Activated naive CD4-positive, alpha-beta T cell treated with anti-CD3 and anti-CD28 coated beads, Interleukin-2, amount 50 U/mL, for 72 hours (primary cell): ENCODE data around the gene SOX5. TPM values are rescaled to one million over a fixed set of nuclear protein-coding genes. Genes with fewer than 3 reads are reported as not detected.
"Not testable (repeated sequence)": the region's sequence is repeated elsewhere in the genome, so short reads cannot be mapped to it uniquely, and the experiment has no call there.

Source experiments
- ATAC-seq, 2 donors: fragments of 150-1000 bp; cut with Tn5 transposase; 2 replicates each; pipeline ENCODE4 v1.10.0; 2021; ENCODE audit warnings: mild to moderate bottlenecking in 2 of 2, moderate library complexity in 2 of 2
- DNase-seq, 2 donors: peaks; one replicate each; pipeline ENCODE4 v3.0.0; 2021 to 2022; ENCODE audit warnings: low spot score in 2 of 2
- H3K27ac Mint-ChIP-seq, 2 donors: one replicate each; pipeline ENCODE4 v1.8.0; 2022; ENCODE audit warnings: mild to moderate bottlenecking in 2 of 2, mixed read lengths in 2 of 2
- H3K36me3 Mint-ChIP-seq, 2 donors: one replicate each; pipeline ENCODE4 v1.8.0; 2022; ENCODE audit warnings: mixed read lengths in 2 of 2
- H3K9me3 Mint-ChIP-seq, 2 donors: one replicate each; pipeline ENCODE4 v1.8.0; 2022; ENCODE audit warnings: mixed read lengths in 2 of 2
- total RNA-seq, 2 donors: library from RNA; stranded (reverse); gene quantifications; one replicate each; pipeline ENCODE4 v1.2.3, GENCODE V29; 2022

SOX5 gene
- total RNA-seq, 2 donors from 2014 or later, result 1.1 TPM; not detected in 1

GRCh38 chr12:23753628-23754365 is 195.7 kb downstream of the SOX5 start:
- Mint-ChIP-seq H3K36me3 (no peaks in the 10 kb centered on the region), H3K27ac (no peak overlapping the region), H3K9me3 (no peaks in the 10 kb centered on the region)
- DNase-seq, result no peak
- no peak for ATAC-seq

GRCh38 chr12:23752245-23752644 is 197.2 kb downstream of the SOX5 start:
- no peak overlapping the region for H3K27ac Mint-ChIP-seq
- no peak for DNase-seq

GRCh38 chr12:23751641-23752040 is 197.8 kb downstream of the SOX5 start:
- Mint-ChIP-seq H3K27ac (no peak overlapping the region), H3K9me3 (peaks cover 9 to 10% of the 10 kb centered on the region in 2 donors), H3K36me3 (no peaks in the 10 kb centered on the region)
- ATAC-seq (no peak), DNase-seq (no peak)

More at GRCh38 chr12:23752245-23752644, 197.2 kb downstream of the SOX5 start:
- H3K36me3 Mint-ChIP-seq, result no peaks in the 10 kb centered on the region
- H3K9me3 Mint-ChIP-seq, result peaks cover 3 to 4% of the 10 kb centered on the region in 2 donors
- ATAC-seq, result no peak

GRCh38 chr12:23750923-23751322 is 198.5 kb downstream of the SOX5 start:
- Mint-ChIP-seq H3K36me3 (no peaks in the 10 kb centered on the region), H3K9me3 (peaks cover 9 to 12% of the 10 kb centered on the region in 2 donors), H3K27ac (no peak overlapping the region)
- no peak for ATAC-seq
- DNase-seq, result no peak

- no peak overlapping the region for H3K27ac Mint-ChIP-seq
- ATAC-seq, result no peak
- H3K36me3 Mint-ChIP-seq, result no peaks in the 10 kb centered on the region
- no peak for DNase-seq
- H3K9me3 Mint-ChIP-seq, result peaks cover 24% of the 10 kb centered on the region in 2 donors
Measured at GRCh38 chr12:23744696-23745095, 204.8 kb downstream of the SOX5 start.

- DNase-seq (no peak), ATAC-seq (no peak)
- Mint-ChIP-seq H3K27ac (no peak overlapping the region), H3K9me3 (peaks cover 22 to 24% of the 10 kb centered on the region in 2 donors), H3K36me3 (no peaks in the 10 kb centered on the region)
Measured at GRCh38 chr12:23742574-23742973, 206.9 kb downstream of the SOX5 start.

- Mint-ChIP-seq H3K9me3 (peaks cover 6 to 9% of the 10 kb centered on the region in 2 donors), H3K27ac (no peak overlapping the region), H3K36me3 (no peaks in the 10 kb centered on the region)
- ATAC-seq, result no peak
- no peak for DNase-seq
Measured at GRCh38 chr12:23731493-23731892, 218.0 kb downstream of the SOX5 start.

- no peak for ATAC-seq
- DNase-seq, result no peak
- H3K27ac Mint-ChIP-seq, result no peak overlapping the region
- peaks cover 6 to 9% of the 10 kb centered on the region in 2 donors for H3K9me3 Mint-ChIP-seq
- H3K36me3 Mint-ChIP-seq, result no peaks in the 10 kb centered on the region
Measured at GRCh38 chr12:23731035-23731434, 218.4 kb downstream of the SOX5 start.

GRCh38 chr12:23729359-23729758 is 220.1 kb downstream of the SOX5 start:
- Mint-ChIP-seq H3K36me3 (no peaks in the 10 kb centered on the region), H3K9me3 (peaks cover 6 to 9% of the 10 kb centered on the region in 2 donors), H3K27ac (no peak overlapping the region)
- ATAC-seq (no peak), DNase-seq (no peak)

- peaks cover 9 to 10% of the 10 kb centered on the region in 2 donors for H3K9me3 Mint-ChIP-seq
- H3K27ac Mint-ChIP-seq, result no peak overlapping the region
- ATAC-seq (no peak), DNase-seq (no peak)
- no peaks in the 10 kb centered on the region for H3K36me3 Mint-ChIP-seq
Measured at GRCh38 chr12:23726646-23727045, 222.8 kb downstream of the SOX5 start.

- H3K9me3 Mint-ChIP-seq, result peaks cover 9 to 10% of the 10 kb centered on the region in 2 donors
- H3K27ac Mint-ChIP-seq, result no peak overlapping the region
- no peak for DNase-seq
- no peak for ATAC-seq
- H3K36me3 Mint-ChIP-seq, result no peaks in the 10 kb centered on the region
Measured at GRCh38 chr12:23722655-23723054, 226.8 kb downstream of the SOX5 start.

GRCh38 chr12:23721268-23721667 is 228.2 kb downstream of the SOX5 start:
- H3K9me3 Mint-ChIP-seq, result peaks cover 9 to 10% of the 10 kb centered on the region in 2 donors
- ATAC-seq, result no peak
- no peaks in the 10 kb centered on the region for H3K36me3 Mint-ChIP-seq

GRCh38 chr12:23719493-23719892 is 230.0 kb downstream of the SOX5 start:
- no peaks in the 10 kb centered on the region for H3K36me3 Mint-ChIP-seq

More at GRCh38 chr12:23721268-23721667, 228.2 kb downstream of the SOX5 start:
- DNase-seq, result no peak
- no peak overlapping the region for H3K27ac Mint-ChIP-seq

GRCh38 chr12:23710361-23710760 is 239.1 kb downstream of the SOX5 start:
- not testable (repeated sequence) for DNase-seq, H3K9me3 Mint-ChIP-seq, ATAC-seq, H3K27ac Mint-ChIP-seq, H3K36me3 Mint-ChIP-seq

More at GRCh38 chr12:23719493-23719892, 230.0 kb downstream of the SOX5 start:
- DNase-seq (no peak), ATAC-seq (no peak)
- no peak overlapping the region for H3K27ac Mint-ChIP-seq
- peaks cover 0 to 4% of the 10 kb centered on the region in 2 donors for H3K9me3 Mint-ChIP-seq

- H3K36me3 Mint-ChIP-seq, result no peaks in the 10 kb centered on the region
- ATAC-seq (no peak), DNase-seq (no peak)
- H3K9me3 Mint-ChIP-seq, result peaks cover 0 to 4% of the 10 kb centered on the region in 2 donors
- H3K27ac Mint-ChIP-seq, result no peak overlapping the region
Measured at GRCh38 chr12:23708185-23708837, 241.2 kb downstream of the SOX5 start.

- Mint-ChIP-seq H3K27ac (no peak overlapping the region), H3K9me3 (peaks cover 0 to 4% of the 10 kb centered on the region in 2 donors), H3K36me3 (no peaks in the 10 kb centered on the region)
- no peak for ATAC-seq
- no peak for DNase-seq
Measured at GRCh38 chr12:23707270-23707669, 242.2 kb downstream of the SOX5 start.

GRCh38 chr12:23704992-23705943 is 244.2 kb downstream of the SOX5 start:
- Mint-ChIP-seq H3K9me3 (peaks cover 0 to 4% of the 10 kb centered on the region in 2 donors), H3K27ac (no peak overlapping the region), H3K36me3 (no peaks in the 10 kb centered on the region)
- no peak for DNase-seq
- no peak for ATAC-seq
